HG03571 (cell line): ENCODE data around the gene OPCML.

Experiments used
- ATAC-seq: cut with Tn5 transposase; IDR thresholded peaks from one replicate; pipeline ENCODE4 v1.9.1; 2021; ENCODE audit not compliant: unreplicated experiment

Gene OPCML

GRCh38 chr11:133414506-133414905, 117.8 kb downstream of the OPCML start:
- ATAC-seq, result no peak

GRCh38 chr11:133413703-133414102, 118.6 kb downstream of the OPCML start:
- ATAC-seq, result no peak

- ATAC-seq, result no peak
These were observed 122.5 kb downstream of the OPCML start for GRCh38 chr11:133409799-133410198.

GRCh38 chr11:133408936-133409335, 123.4 kb downstream of the OPCML start:
- no peak for ATAC-seq

GRCh38 chr11:133408402-133408801, 123.9 kb downstream of the OPCML start:
- no peak for ATAC-seq

GRCh38 chr11:133406489-133406888, 125.8 kb downstream of the OPCML start:
- ATAC-seq, result no peak

GRCh38 chr11:133403900-133404299, 128.4 kb downstream of the OPCML start:
- no peak for ATAC-seq

GRCh38 chr11:133402551-133402950, 129.8 kb downstream of the OPCML start:
- ATAC-seq, result no peak

- ATAC-seq, result no peak
These were observed 132.3 kb downstream of the OPCML start for GRCh38 chr11:133399855-133400625.

GRCh38 chr11:133399294-133399693, 133.0 kb downstream of the OPCML start:
- no peak for ATAC-seq

GRCh38 chr11:133390803-133391202, 141.5 kb downstream of the OPCML start:
- no peak for ATAC-seq

GRCh38 chr11:133388975-133389568, 143.2 kb downstream of the OPCML start:
- no peak for ATAC-seq

GRCh38 chr11:133388260-133388659, 144.0 kb downstream of the OPCML start:
- no peak for ATAC-seq

- ATAC-seq, result no peak
These were observed 145.4 kb downstream of the OPCML start for GRCh38 chr11:133386852-133387251.

GRCh38 chr11:133386262-133386661, 146.0 kb downstream of the OPCML start:
- ATAC-seq, result no peak

GRCh38 chr11:133385781-133386180, 146.5 kb downstream of the OPCML start:
- no peak for ATAC-seq

- no peak for ATAC-seq
These were observed 147.6 kb downstream of the OPCML start for GRCh38 chr11:133384731-133385130.

GRCh38 chr11:133383689-133384088, 148.6 kb downstream of the OPCML start:
- ATAC-seq, result no peak

GRCh38 chr11:133383201-133383600, 149.1 kb downstream of the OPCML start:
- ATAC-seq, result no peak

GRCh38 chr11:133382131-133382812, 150.0 kb downstream of the OPCML start:
- no peak for ATAC-seq

- no peak for ATAC-seq
These were observed 150.6 kb downstream of the OPCML start for GRCh38 chr11:133381761-133382130.

- no peak for ATAC-seq
These were observed 166.2 kb downstream of the OPCML start for GRCh38 chr11:133366147-133366546.
